Progenitor cell of endocrine pancreas (in vitro differentiated cells): ENCODE results near the gene ZC3H15. TPM values are rescaled to one million over a fixed set of nuclear protein-coding genes. Genes with fewer than 3 reads are reported as not detected.
"Not testable (repeated sequence)": the region's sequence is repeated elsewhere in the genome, so short reads cannot be mapped to it uniquely, and the experiment has no call there.

Experiments used
- DNase-seq: peaks from one replicate; pipeline ENCODE4 v3.0.0; 2021; ENCODE audit warnings: low spot score; ENCODE audit not compliant: unreplicated experiment
- H3K27ac Mint-ChIP-seq: 2 replicates; pipeline ENCODE4 v1.8.0; 2021; ENCODE audit warnings: mild to moderate bottlenecking, moderate library complexity, mixed read lengths
- H3K27me3 Mint-ChIP-seq: 2 replicates; pipeline ENCODE4 v1.8.0; 2021; ENCODE audit warnings: mixed read lengths
- H3K36me3 Mint-ChIP-seq: 2 replicates; pipeline ENCODE4 v1.8.0; 2022; ENCODE audit warnings: mixed read lengths; ENCODE audit not compliant: insufficient read depth
- H3K4me1 Mint-ChIP-seq: 2 replicates; pipeline ENCODE4 v1.8.0; 2021; ENCODE audit warnings: low read depth, mixed read lengths
- H3K4me3 Mint-ChIP-seq: 2 replicates; pipeline ENCODE4 v1.8.0; 2021; ENCODE audit warnings: low read depth, mild to moderate bottlenecking, moderate library complexity, mixed read lengths
- H3K9me3 Mint-ChIP-seq: 2 replicates; pipeline ENCODE4 v1.8.0; 2021; ENCODE audit warnings: low read depth, mixed read lengths
- CTCF ChIP-seq: fragments of 200-600 bp; sonication (generic); IDR thresholded peaks from one replicate; pipeline ENCODE4 v1.5.0; 2021; ENCODE audit warnings: antibody characterized with exemption, mild to moderate bottlenecking; ENCODE audit not compliant: unreplicated experiment
- long read RNA-seq: library from polyadenylated mRNA; unstranded; transcript quantifications from one replicate; pipeline ENCODE4 v2.0.0, GENCODE V29; 2020
- total RNA-seq: library from RNA; stranded (reverse); gene quantifications from 2 replicates; pipeline ENCODE4 v1.2.1, GENCODE V29; 2021

The ZC3H15 gene
- total RNA-seq, result 55.4 and 70.1 TPM in 2 replicates
- long read RNA-seq, transcript ZC3H15-201 (10 exons, 2,138 nt), result major isoform, 69 of 93 reads
- long read RNA-seq, partial matches to known transcripts, result 17 of 93 reads
- long read RNA-seq, other reads (novel, unspliced or antisense), result 7 of 93 reads

DNA sequence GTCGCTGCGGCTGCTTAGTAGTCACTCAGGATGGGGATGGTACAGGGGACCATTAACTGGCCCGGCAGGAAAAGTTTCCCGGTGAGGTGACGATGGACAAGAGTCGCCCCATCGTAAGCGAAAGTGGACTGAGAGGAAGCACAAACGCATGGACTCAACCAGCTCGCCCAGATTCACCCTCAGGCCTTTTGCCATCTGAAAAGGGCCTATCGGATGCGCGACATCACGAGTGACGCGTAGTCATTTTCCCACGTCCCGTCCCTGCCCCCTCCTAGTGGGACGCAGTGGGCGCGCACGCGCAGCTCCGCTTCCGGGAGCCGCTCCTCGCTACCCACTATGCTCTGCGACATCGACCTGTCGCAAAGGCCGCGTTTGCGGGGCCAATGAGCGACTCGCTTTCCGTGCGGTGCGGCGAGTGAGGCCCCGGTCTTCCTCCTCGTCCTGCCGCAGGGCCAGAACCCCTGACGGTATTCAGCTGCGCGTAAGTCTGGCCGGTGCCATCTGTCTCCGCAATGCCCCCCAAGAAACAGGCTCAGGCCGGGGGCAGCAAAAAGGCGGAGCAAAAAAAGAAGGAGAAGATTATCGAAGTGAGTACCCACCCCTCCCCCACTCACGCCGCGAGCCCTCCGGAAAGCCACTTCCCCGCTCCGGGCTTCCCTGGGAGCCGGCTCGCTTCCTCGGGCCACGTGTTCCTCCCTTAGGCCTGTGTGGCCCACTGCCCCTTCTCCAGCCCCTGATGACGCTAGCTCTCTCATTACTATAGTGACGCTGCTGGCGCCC, at the start of gene ZC3H15:
Gene ZC3H15 (plus strand): TSS at position 390 of the 780 bp plus-strand sequence. CDS start 123 bp downstream, at position 513.
- Mint-ChIP-seq H3K4me1 (peaks cover 31% of the 10 kb centered on the region), H3K36me3 (no peaks in the 10 kb centered on the region), H3K27me3 (no peaks in the 10 kb centered on the region), H3K27ac (peak within 1 kb of the TSS; percentile 100), H3K4me3 (peak within 1 kb of the TSS; percentile 95), H3K9me3 (no peaks in the 10 kb centered on the region)
- no peak for TF ChIP-seq CTCF
- DNase-seq, result peak; percentile 88

- Mint-ChIP-seq H3K9me3 (peaks cover 31% of the 10 kb centered on the region), H3K27me3 (no peaks in the 10 kb centered on the region), H3K4me3 (no peak overlapping the region), H3K4me1 (no peaks in the 10 kb centered on the region), H3K36me3 (peaks cover 11% of the 10 kb centered on the region), H3K27ac (no peak overlapping the region)
- TF ChIP-seq CTCF, result no peak
- DNase-seq, result no peak
Observed at GRCh38 chr2:186437719-186438118, 48.3 kb upstream of the ZC3H15 start.

GRCh38 chr2:186439673-186440095, 46.4 kb upstream of the ZC3H15 start:
- H3K27me3 Mint-ChIP-seq, H3K4me1 Mint-ChIP-seq, DNase-seq, H3K27ac Mint-ChIP-seq, H3K4me3 Mint-ChIP-seq: not testable (repeated sequence)
- Mint-ChIP-seq H3K9me3 (peaks cover 31% of the 10 kb centered on the region), H3K36me3 (peaks cover 11% of the 10 kb centered on the region)

- DNase-seq, result no peak
- TF ChIP-seq CTCF, result no peak
- H3K9me3 Mint-ChIP-seq, result peaks cover 31% of the 10 kb centered on the region
- H3K27ac Mint-ChIP-seq, result no peak overlapping the region
- peaks cover 11% of the 10 kb centered on the region for H3K36me3 Mint-ChIP-seq
- no peaks in the 10 kb centered on the region for H3K4me1 Mint-ChIP-seq
- no peaks in the 10 kb centered on the region for H3K27me3 Mint-ChIP-seq
- no peak overlapping the region for H3K4me3 Mint-ChIP-seq
Observed at GRCh38 chr2:186440506-186440905, 45.6 kb upstream of the ZC3H15 start.

- Mint-ChIP-seq H3K27me3 (no peaks in the 10 kb centered on the region), H3K4me1 (no peaks in the 10 kb centered on the region), H3K27ac (no peak overlapping the region), H3K9me3 (peaks cover 23% of the 10 kb centered on the region), H3K4me3 (no peak overlapping the region), H3K36me3 (peaks cover 9% of the 10 kb centered on the region)
- no peak for DNase-seq
- no peak for TF ChIP-seq CTCF
Observed at GRCh38 chr2:186442885-186443284, 43.2 kb upstream of the ZC3H15 start.
